GM23248 (cell line): ENCODE results near the gene NFKBIE. TPM values are rescaled to one million over a fixed set of nuclear protein-coding genes. Genes with fewer than 3 reads are reported as not detected.

ENCODE experiments used
- DNase-seq: peaks from one replicate; pipeline ENCODE4 v3.0.0-alpha.2; 2015
- H2AFZ ChIP-seq: fragments of 200-600 bp; sonication (generic); 2 replicates; pipeline ENCODE4 v1.6.1; 2016; ENCODE audit warnings: antibody characterized with exemption
- H3F3A ChIP-seq: fragments of 200-600 bp; sonication (generic); 2 replicates; pipeline ENCODE4 v1.6.1; 2016; ENCODE audit warnings: mild to moderate bottlenecking, antibody characterized with exemption, mixed run types; ENCODE audit not compliant: insufficient read depth
- H3K27ac ChIP-seq: fragments of 200-600 bp; sonication (generic); 2 replicates; pipeline ENCODE4 v1.5.1; 2016; ENCODE audit warnings: mild to moderate bottlenecking
- H3K27me3 ChIP-seq: fragments of 200-600 bp; sonication (generic); replicated peaks from 2 replicates; pipeline ENCODE4 v1.6.1; 2016; ENCODE audit warnings: mild to moderate bottlenecking; ENCODE audit not compliant: insufficient read depth
- H3K36me3 ChIP-seq: fragments of 200-600 bp; sonication (generic); 2 replicates; pipeline ENCODE4 v1.6.1; 2016; ENCODE audit warnings: low read depth, mild to moderate bottlenecking
- H3K4me1 ChIP-seq: fragments of 200-600 bp; sonication (generic); 2 replicates; pipeline ENCODE4 v1.6.1; 2016; ENCODE audit warnings: mild to moderate bottlenecking; ENCODE audit not compliant: insufficient read depth
- H3K4me2 ChIP-seq: fragments of 200-600 bp; sonication (generic); one replicate; pipeline ENCODE4 v1.6.1; 2016; ENCODE audit warnings: mild to moderate bottlenecking; ENCODE audit not compliant: unreplicated experiment
- H3K4me3 ChIP-seq: fragments of 200-600 bp; sonication (generic); 2 replicates; pipeline ENCODE4 v1.5.1; 2016; ENCODE audit warnings: mild to moderate bottlenecking
- H3K79me2 ChIP-seq: fragments of 200-600 bp; sonication (generic); 2 replicates; pipeline ENCODE4 v1.6.1; 2016; ENCODE audit warnings: mild to moderate bottlenecking; ENCODE audit not compliant: insufficient read depth
- H3K9ac ChIP-seq: fragments of 200-600 bp; sonication (generic); 2 replicates; pipeline ENCODE4 v1.6.1; 2016; ENCODE audit warnings: mild to moderate bottlenecking
- H3K9me2 ChIP-seq: fragments of 200-600 bp; sonication (generic); 2 replicates; pipeline ENCODE4 v1.6.1; 2016; ENCODE audit warnings: mixed run types, mild to moderate bottlenecking, moderate library complexity; ENCODE audit not compliant: insufficient read depth
- H3K9me3 ChIP-seq: fragments of 200-600 bp; sonication (generic); one replicate; pipeline ENCODE4 v1.6.1; 2017; ENCODE audit warnings: low read depth
- H4K20me1 ChIP-seq: fragments of 200-600 bp; sonication (generic); 2 replicates; pipeline ENCODE4 v1.6.0; 2016; ENCODE audit not compliant: insufficient read depth
- EZH2 ChIP-seq: fragments of 200-600 bp; sonication (generic); IDR thresholded peaks from 2 replicates; pipeline ENCODE4 v1.6.1; 2018; ENCODE audit warnings: antibody characterized with exemption, mild to moderate bottlenecking; ENCODE audit not compliant: insufficient read depth, poor library complexity, severe bottlenecking
- EZH2phosphoT487 ChIP-seq: fragments of 200-600 bp; sonication (generic); IDR thresholded peaks from 2 replicates; pipeline ENCODE4 v1.6.1; 2018; ENCODE audit warnings: antibody characterized with exemption, moderate library complexity, mild to moderate bottlenecking, low read depth; ENCODE audit not compliant: insufficient read depth
- WGBS, 2 experiments: methylation state at CpG; one replicate each; pipeline ENCODE4 v1.1.6; 2015 to 2017; ENCODE audit warnings: low lambda C conversion rate in 2 of 2, low coverage in 1 of 2; ENCODE audit errors: missing lambda C conversion rate in 2 of 2; 5-methylcytosine and 5-hydroxymethylcytosine counted together
- in situ Hi-C: fragments of 300-500 bp; cut with MboI; formaldehyde crosslinking; loops from 2 replicates; pipeline ENCODE4 v1.15.0; 2020
- polyA plus RNA-seq: library from polyadenylated mRNA; unstranded; fragments of >200 nt; fragmentation: Nextera tagmentation; extraction: Ambion mirVana; gene quantifications from 2 replicates; pipeline ENCODE4 v1.2.1, GENCODE V29; 2016
- total RNA-seq: library from RNA; depleted of rRNA; stranded (reverse); fragments of >200 nt; shearing (Covaris generic); gene quantifications from 2 replicates; pipeline ENCODE4 v1.2.3, GENCODE V29; 2014

NFKBIE gene
- total and polyA plus RNA-seq, 2 experiments from 2014 or later, result 4.5 to 6.3 TPM

DNA sequence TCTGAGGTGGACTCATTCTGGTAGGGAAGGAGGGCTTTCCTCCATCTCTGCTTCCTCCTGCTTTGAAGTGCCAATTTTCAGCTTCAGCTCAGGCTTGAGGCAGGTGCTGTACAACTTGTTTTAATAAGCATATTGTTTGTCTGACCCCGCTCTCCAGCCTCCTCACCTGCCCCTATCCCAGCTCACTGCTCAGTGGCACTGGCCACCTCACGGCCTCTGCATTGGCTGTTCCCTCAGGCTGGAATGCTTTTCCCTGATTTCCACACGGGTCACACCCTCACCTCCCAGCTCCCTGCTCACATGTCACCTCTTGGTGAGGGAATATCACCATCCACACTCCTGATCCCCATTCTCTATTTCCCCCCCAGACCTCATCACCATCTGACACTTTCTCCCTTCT lies 33.5 kb upstream of the NFKBIE start:
- in situ Hi-C loops, result no loop called here
- Histone ChIP-seq H3K4me3 (no peak overlapping the region), H2AFZ (no peak overlapping the region), H3K27ac (no peak overlapping the region), H3K36me3 (no peaks in the 10 kb centered on the region; the same call in 1 of the 2 replicates), H4K20me1 (no peaks in the 10 kb centered on the region), H3K4me1 (no peaks in the 10 kb centered on the region), H3K9ac (no peak overlapping the region), H3K4me2 (no peak overlapping the region), H3K9me2 (no peaks in the 10 kb centered on the region), H3K79me2 (no peaks in the 10 kb centered on the region), H3K9me3 (no peaks in the 10 kb centered on the region), H3K27me3 (peaks cover 43% of the 10 kb centered on the region), H3F3A (peaks cover 6% of the 10 kb centered on the region; the same call in 1 of the 2 replicates)
- DNase-seq, result no peak
- no peak for TF ChIP-seq EZH2
- no peak for TF ChIP-seq EZH2phosphoT487
- WGBS, 2 experiments, result 64 to 67% methylated on average over 3 of the region's 3 CpGs

GRCh38 chr6:44298055-44298803 lies 32.9 kb upstream of the NFKBIE start:
- H2AFZ ChIP-seq, result no peak overlapping the region; the same call in 1 of the 2 replicates
- H3K27me3 ChIP-seq, result peaks cover 43% of the 10 kb centered on the region
- WGBS, 2 experiments, result 12 to 13% methylated on average over 19 to 20 of the region's 20 CpGs
- no peaks in the 10 kb centered on the region; the same call in 1 of the 2 replicates for H3K36me3 ChIP-seq
- no peaks in the 10 kb centered on the region for H4K20me1 ChIP-seq
- no peak overlapping the region for H3K9ac ChIP-seq
- peak; percentile 16 for DNase-seq
- H3K9me3 ChIP-seq, result no peaks in the 10 kb centered on the region
- H3K79me2 ChIP-seq, result no peaks in the 10 kb centered on the region
- in situ Hi-C loops, result no loop called here
- no peaks in the 10 kb centered on the region for H3K4me1 ChIP-seq
- H3K9me2 ChIP-seq, result no peaks in the 10 kb centered on the region
- no peak overlapping the region for H3K27ac ChIP-seq
- H3K4me3 ChIP-seq, result no peak overlapping the region
- H3F3A ChIP-seq, result peaks cover 6% of the 10 kb centered on the region; the same call in 1 of the 2 replicates
- no peak overlapping the region for H3K4me2 ChIP-seq
- no peak for TF ChIP-seq EZH2phosphoT487
- TF ChIP-seq EZH2, result peak; percentile 76

- Histone ChIP-seq H3K27me3 (peaks cover 49% of the 10 kb centered on the region), H3K9ac (no peak overlapping the region), H3K79me2 (no peaks in the 10 kb centered on the region), H3K4me2 (peak overlapping the region; percentile 44), H3K27ac (no peak overlapping the region), H2AFZ (no peak overlapping the region; the same call in 1 of the 2 replicates), H3K9me3 (no peaks in the 10 kb centered on the region), H3K36me3 (no peaks in the 10 kb centered on the region; the same call in 1 of the 2 replicates), H3F3A (peaks cover 6% of the 10 kb centered on the region; the same call in 1 of the 2 replicates), H4K20me1 (no peaks in the 10 kb centered on the region), H3K9me2 (no peaks in the 10 kb centered on the region), H3K4me3 (peak overlapping the region; percentile 62), H3K4me1 (no peaks in the 10 kb centered on the region)
- 2 to 3% methylated on average over 61 to 63 of the region's 86 CpGs for WGBS, 2 experiments
- peak; percentile 65 for DNase-seq
- in situ Hi-C loops, result no loop called here
- TF ChIP-seq EZH2 (no peak), EZH2phosphoT487 (0 out of 2 replicates have a peak, but pooled peaks have one; percentile 19)
Measured at GRCh38 chr6:44297063-44298038, 32.0 kb upstream of the NFKBIE start.
